ENCODE results near the gene CFAP46. TPM values are rescaled to one million over a fixed set of nuclear protein-coding genes. Genes with fewer than 3 reads are reported as not detected.

The CFAP46 gene
- polyA plus RNA-seq, 1 of the 3 experiments (the other 2 are of a cell fraction), result 3.9 TPM

DNA sequence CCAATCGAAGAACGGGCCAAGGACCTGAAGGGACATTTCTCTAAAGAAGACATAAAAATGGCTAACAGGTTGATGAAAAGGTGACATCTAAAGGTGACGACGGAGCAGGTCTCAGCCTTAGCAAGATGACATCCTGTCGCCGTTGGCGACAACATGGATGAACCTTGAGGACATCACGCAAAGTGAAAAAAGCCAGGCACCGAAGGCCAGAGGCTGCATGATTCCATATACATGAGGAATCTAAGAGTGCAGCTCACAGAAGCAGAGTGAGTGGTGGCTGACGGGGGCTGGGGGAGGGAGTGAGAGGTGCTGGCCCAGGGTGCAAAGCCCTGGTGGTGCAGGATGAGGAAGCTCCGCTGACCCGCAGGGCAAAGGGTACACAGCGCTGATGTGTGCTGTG lies 122.3 kb downstream of the CFAP46 start:
- Histone ChIP-seq H3K4me1 (ENCODE audit: control insufficient read depth in 1 of 2, insufficient read depth in 2 of 2, low read depth in 1 of 2, low read length in 1 of 2) (no peaks in the 10 kb centered on the region), H3K79me2 (ENCODE audit: insufficient read depth) (no peaks in the 10 kb centered on the region), H3K27ac (ENCODE audit: low read depth in 2 of 2, low read length in 1 of 2) (no peak overlapping the region), H3F3A (replicated peaks; ENCODE audit: insufficient read depth) (no peaks in the 10 kb centered on the region), H3K27me3 (ENCODE audit: insufficient read depth) (peaks cover 13% of the 10 kb centered on the region; the same call in 1 of the 2 replicates), H3K36me3 (replicated peaks in 1 of 2; ENCODE audit: control insufficient read depth in 1 of 2, insufficient read depth in 2 of 2, low read length in 1 of 2) (no peaks in the 10 kb centered on the region), H3K9ac (no peak overlapping the region), H3K4me3 (ENCODE audit: low read depth in 2 of 2, low read length in 1 of 2) (no peak overlapping the region), H4K20me1 (ENCODE audit: insufficient read depth) (no peaks in the 10 kb centered on the region), H2AFZ (ENCODE audit: low read depth) (no peak overlapping the region), H3K9me2 (no peaks in the 10 kb centered on the region), H3K9me3 (no peaks in the 10 kb centered on the region), H3K4me2 (no peak overlapping the region)
- DNase-seq, result no peak
- ChIA-PET POLR2A (no interaction called here), CTCF (interaction anchor here (1.5 kb wide), 1 partner anchor 9 kb away, joined by 4 read pairs; no protein-coding TSS in a partner anchor)
- TF ChIP-seq, protein P1, sequence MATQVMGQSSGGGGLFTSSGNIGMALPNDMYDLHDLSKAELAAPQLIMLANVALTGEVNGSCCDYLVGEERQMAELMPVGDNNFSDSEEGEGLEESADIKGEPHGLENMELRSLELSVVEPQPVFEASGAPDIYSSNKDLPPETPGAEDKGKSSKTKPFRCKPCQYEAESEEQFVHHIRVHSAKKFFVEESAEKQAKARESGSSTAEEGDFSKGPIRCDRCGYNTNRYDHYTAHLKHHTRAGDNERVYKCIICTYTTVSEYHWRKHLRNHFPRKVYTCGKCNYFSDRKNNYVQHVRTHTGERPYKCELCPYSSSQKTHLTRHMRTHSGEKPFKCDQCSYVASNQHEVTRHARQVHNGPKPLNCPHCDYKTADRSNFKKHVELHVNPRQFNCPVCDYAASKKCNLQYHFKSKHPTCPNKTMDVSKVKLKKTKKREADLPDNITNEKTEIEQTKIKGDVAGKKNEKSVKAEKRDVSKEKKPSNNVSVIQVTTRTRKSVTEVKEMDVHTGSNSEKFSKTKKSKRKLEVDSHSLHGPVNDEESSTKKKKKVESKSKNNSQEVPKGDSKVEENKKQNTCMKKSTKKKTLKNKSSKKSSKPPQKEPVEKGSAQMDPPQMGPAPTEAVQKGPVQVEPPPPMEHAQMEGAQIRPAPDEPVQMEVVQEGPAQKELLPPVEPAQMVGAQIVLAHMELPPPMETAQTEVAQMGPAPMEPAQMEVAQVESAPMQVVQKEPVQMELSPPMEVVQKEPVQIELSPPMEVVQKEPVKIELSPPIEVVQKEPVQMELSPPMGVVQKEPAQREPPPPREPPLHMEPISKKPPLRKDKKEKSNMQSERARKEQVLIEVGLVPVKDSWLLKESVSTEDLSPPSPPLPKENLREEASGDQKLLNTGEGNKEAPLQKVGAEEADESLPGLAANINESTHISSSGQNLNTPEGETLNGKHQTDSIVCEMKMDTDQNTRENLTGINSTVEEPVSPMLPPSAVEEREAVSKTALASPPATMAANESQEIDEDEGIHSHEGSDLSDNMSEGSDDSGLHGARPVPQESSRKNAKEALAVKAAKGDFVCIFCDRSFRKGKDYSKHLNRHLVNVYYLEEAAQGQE (IDR thresholded peaks at IDR 0.05; ENCODE audit: low read depth, low read length), result no peak
- no peak for TF ChIP-seq MEF2A (IDR thresholded peaks at IDR 0.05; ENCODE audit: borderline replicate concordance, low read depth)
- no peak for TF ChIP-seq MAX (IDR thresholded peaks at IDR 0.05; ENCODE audit: low read depth)
- TF ChIP-seq, protein P2, sequence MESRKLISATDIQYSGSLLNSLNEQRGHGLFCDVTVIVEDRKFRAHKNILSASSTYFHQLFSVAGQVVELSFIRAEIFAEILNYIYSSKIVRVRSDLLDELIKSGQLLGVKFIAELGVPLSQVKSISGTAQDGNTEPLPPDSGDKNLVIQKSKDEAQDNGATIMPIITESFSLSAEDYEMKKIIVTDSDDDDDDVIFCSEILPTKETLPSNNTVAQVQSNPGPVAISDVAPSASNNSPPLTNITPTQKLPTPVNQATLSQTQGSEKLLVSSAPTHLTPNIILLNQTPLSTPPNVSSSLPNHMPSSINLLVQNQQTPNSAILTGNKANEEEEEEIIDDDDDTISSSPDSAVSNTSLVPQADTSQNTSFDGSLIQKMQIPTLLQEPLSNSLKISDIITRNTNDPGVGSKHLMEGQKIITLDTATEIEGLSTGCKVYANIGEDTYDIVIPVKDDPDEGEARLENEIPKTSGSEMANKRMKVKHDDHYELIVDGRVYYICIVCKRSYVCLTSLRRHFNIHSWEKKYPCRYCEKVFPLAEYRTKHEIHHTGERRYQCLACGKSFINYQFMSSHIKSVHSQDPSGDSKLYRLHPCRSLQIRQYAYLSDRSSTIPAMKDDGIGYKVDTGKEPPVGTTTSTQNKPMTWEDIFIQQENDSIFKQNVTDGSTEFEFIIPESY (IDR thresholded peaks at IDR 0.05; ENCODE audit: borderline replicate concordance, low read depth), result no peak
- no peak for TF ChIP-seq GABPA (IDR thresholded peaks at IDR 0.05; ENCODE audit: low read depth)
- TF ChIP-seq FOXJ3 (CRISPR knock-in tag; IDR thresholded peaks at IDR 0.05), result no peak
- TF ChIP-seq EP300 (IDR thresholded peaks at IDR 0.05; ENCODE audit: borderline replicate concordance in 1 of 2, low read depth in 1 of 2, low read length in 1 of 2), result no peak
- TF ChIP-seq TEAD4 (IDR thresholded peaks at IDR 0.05; ENCODE audit: borderline replicate concordance, insufficient read depth), result no peak
- no peak for TF ChIP-seq NRF1 (IDR thresholded peaks at IDR 0.05; ENCODE audit: low read depth, low read length)
- TF ChIP-seq YY1 (IDR thresholded peaks at IDR 0.05; ENCODE audit: low read depth), result no peak
- no peak for TF ChIP-seq NFIC (IDR thresholded peaks at IDR 0.05; ENCODE audit: borderline replicate concordance)
- 67% methylated on average over 13 of the region's 13 CpGs for whole genome bisulfite sequencing (ENCODE audit: low lambda C conversion rate)

GRCh38 chr10:132817701-132818211 lies 124.6 kb downstream of the CFAP46 start:
- no peak overlapping the region for H3K27ac ChIP-seq (ENCODE audit: low read depth in 2 of 2, low read length in 1 of 2)
- DNase-seq, result peak; percentile 31
- no peaks in the 10 kb centered on the region for H3K79me2 ChIP-seq (ENCODE audit: insufficient read depth)
- CTCF ChIA-PET, result interaction anchor here (1.2 kb wide), 1 partner anchor 19 kb away, joined by 3 read pairs; no protein-coding TSS in a partner anchor
- H4K20me1 ChIP-seq (ENCODE audit: insufficient read depth), result no peaks in the 10 kb centered on the region
- no peak overlapping the region for H3K4me3 ChIP-seq (ENCODE audit: low read depth in 2 of 2, low read length in 1 of 2)
- H3K4me2 ChIP-seq, result no peak overlapping the region
- POLR2A ChIA-PET, result no interaction called here
- H3K36me3 ChIP-seq (replicated peaks in 1 of 2; ENCODE audit: control insufficient read depth in 1 of 2, insufficient read depth in 2 of 2, low read length in 1 of 2), result no peaks in the 10 kb centered on the region
- H2AFZ ChIP-seq (ENCODE audit: low read depth), result no peak overlapping the region
- H3K4me1 ChIP-seq (ENCODE audit: control insufficient read depth in 1 of 2, insufficient read depth in 2 of 2, low read depth in 1 of 2, low read length in 1 of 2), result no peaks in the 10 kb centered on the region
- H3K9ac ChIP-seq, result no peak overlapping the region
- no peaks in the 10 kb centered on the region for H3F3A ChIP-seq (replicated peaks; ENCODE audit: insufficient read depth)
- 33% methylated on average over 27 of the region's 29 CpGs for WGBS (ENCODE audit: low lambda C conversion rate)
- H3K9me3 ChIP-seq, result no peaks in the 10 kb centered on the region
- peaks cover 13% of the 10 kb centered on the region; the same call in 1 of the 2 replicates for H3K27me3 ChIP-seq (ENCODE audit: insufficient read depth)
- H3K9me2 ChIP-seq, result no peaks in the 10 kb centered on the region
- TF ChIP-seq RXRA (IDR thresholded peaks at IDR 0.05; ENCODE audit: borderline replicate concordance, low read depth) (no peak), SIN3A (IDR thresholded peaks at IDR 0.05; ENCODE audit: borderline replicate concordance, low read depth, low read length) (no peak), MAX (IDR thresholded peaks at IDR 0.05; ENCODE audit: low read depth) (no peak), SMC3 (IDR thresholded peaks at IDR 0.05; ENCODE audit: low read depth, low read length) (no peak), RAD21 (IDR thresholded peaks at IDR 0.05; ENCODE audit: low read length) (no peak)
- TF ChIP-seq, protein P3, sequence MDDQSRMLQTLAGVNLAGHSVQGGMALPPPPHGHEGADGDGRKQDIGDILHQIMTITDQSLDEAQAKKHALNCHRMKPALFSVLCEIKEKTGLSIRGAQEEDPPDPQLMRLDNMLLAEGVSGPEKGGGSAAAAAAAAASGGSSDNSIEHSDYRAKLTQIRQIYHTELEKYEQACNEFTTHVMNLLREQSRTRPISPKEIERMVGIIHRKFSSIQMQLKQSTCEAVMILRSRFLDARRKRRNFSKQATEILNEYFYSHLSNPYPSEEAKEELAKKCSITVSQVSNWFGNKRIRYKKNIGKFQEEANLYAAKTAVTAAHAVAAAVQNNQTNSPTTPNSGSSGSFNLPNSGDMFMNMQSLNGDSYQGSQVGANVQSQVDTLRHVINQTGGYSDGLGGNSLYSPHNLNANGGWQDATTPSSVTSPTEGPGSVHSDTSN (IDR thresholded peaks at IDR 0.05), result no peak
- TF ChIP-seq, protein P4, sequence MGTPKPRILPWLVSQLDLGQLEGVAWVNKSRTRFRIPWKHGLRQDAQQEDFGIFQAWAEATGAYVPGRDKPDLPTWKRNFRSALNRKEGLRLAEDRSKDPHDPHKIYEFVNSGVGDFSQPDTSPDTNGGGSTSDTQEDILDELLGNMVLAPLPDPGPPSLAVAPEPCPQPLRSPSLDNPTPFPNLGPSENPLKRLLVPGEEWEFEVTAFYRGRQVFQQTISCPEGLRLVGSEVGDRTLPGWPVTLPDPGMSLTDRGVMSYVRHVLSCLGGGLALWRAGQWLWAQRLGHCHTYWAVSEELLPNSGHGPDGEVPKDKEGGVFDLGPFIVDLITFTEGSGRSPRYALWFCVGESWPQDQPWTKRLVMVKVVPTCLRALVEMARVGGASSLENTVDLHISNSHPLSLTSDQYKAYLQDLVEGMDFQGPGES (IDR thresholded peaks at IDR 0.05; ENCODE audit: low read depth, low read length), result no peak
- TF ChIP-seq, protein P5, sequence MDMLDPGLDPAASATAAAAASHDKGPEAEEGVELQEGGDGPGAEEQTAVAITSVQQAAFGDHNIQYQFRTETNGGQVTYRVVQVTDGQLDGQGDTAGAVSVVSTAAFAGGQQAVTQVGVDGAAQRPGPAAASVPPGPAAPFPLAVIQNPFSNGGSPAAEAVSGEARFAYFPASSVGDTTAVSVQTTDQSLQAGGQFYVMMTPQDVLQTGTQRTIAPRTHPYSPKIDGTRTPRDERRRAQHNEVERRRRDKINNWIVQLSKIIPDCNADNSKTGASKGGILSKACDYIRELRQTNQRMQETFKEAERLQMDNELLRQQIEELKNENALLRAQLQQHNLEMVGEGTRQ (IDR thresholded peaks at IDR 0.05; ENCODE audit: borderline replicate concordance, low read depth, low read length), result no peak
